PC-9 (cell line): ENCODE data around the gene IRF5. TPM values are rescaled to one million over a fixed set of nuclear protein-coding genes. Genes with fewer than 3 reads are reported as not detected.

ENCODE experiments used
- BruUV-seq: library from RNA; stranded (reverse); fragments of 400-500 nt; replicated peaks from 2 replicates; lab custom pipeline; 2021; lab: Mats Ljungman, UMichigan
- CTCF ChIA-PET: fragments of 300-600 bp; sonication (Branson Sonifier 250); formaldehyde crosslinking; loops from one replicate; lab custom pipeline; 2022; ENCODE audit warnings: antibody characterized with exemption; lab: Charles Lee
- POLR2A ChIA-PET: fragments of 300-600 bp; sonication (Branson Sonifier 250); formaldehyde crosslinking; loops from one replicate; lab custom pipeline; 2022; ENCODE audit warnings: antibody characterized with exemption; ENCODE audit not compliant: unreplicated experiment; lab: Charles Lee
- DNase-seq, 2 experiments: peaks; one replicate each; pipeline versions ENCODE4 v3.0.0 to v3.0.0-alpha.2; 2015 to 2022; ENCODE audit warnings: mixed read lengths in 1 of 2
- H2AFZ ChIP-seq: fragments of 200-600 bp; sonication (generic); 2 replicates; pipeline ENCODE4 v1.8.1; 2017; ENCODE audit warnings: antibody characterized with exemption
- H3F3A ChIP-seq: fragments of 200-600 bp; sonication (generic); 2 replicates; pipeline ENCODE4 v1.8.1; 2017; ENCODE audit warnings: antibody characterized with exemption, mild to moderate bottlenecking, low read depth; ENCODE audit not compliant: insufficient read depth
- H3K27ac ChIP-seq: fragments of 200-600 bp; sonication (generic); 2 replicates; pipeline ENCODE4 v1.6.1; 2016; ENCODE audit warnings: mixed run types
- H3K27me3 ChIP-seq: fragments of 200-600 bp; sonication (generic); 2 replicates; pipeline ENCODE4 v1.6.1; 2016; ENCODE audit warnings: low read depth, mixed run types; ENCODE audit not compliant: insufficient read depth
- H3K36me3 ChIP-seq: fragments of 200-600 bp; sonication (generic); 2 replicates; pipeline ENCODE4 v1.6.1; 2016; ENCODE audit warnings: low read depth, mixed run types
- H3K4me1 ChIP-seq: fragments of 200-600 bp; sonication (generic); replicated peaks from 2 replicates; pipeline ENCODE4 v1.6.1; 2016; ENCODE audit warnings: mixed run types; ENCODE audit not compliant: insufficient read depth
- H3K4me2 ChIP-seq: fragments of 200-600 bp; sonication (generic); 2 replicates; pipeline ENCODE4 v1.6.1; 2017; ENCODE audit warnings: mixed run types
- H3K4me3 ChIP-seq: fragments of 200-600 bp; sonication (generic); 2 replicates; pipeline ENCODE4 v1.6.1; 2016; ENCODE audit warnings: mixed run types
- H3K79me2 ChIP-seq: fragments of 200-600 bp; sonication (generic); 2 replicates; pipeline ENCODE4 v1.6.1; 2017; ENCODE audit warnings: low read depth, mixed run types
- H3K9me2 ChIP-seq: fragments of 200-600 bp; sonication (generic); 2 replicates; pipeline ENCODE4 v1.8.1; 2017; ENCODE audit warnings: mild to moderate bottlenecking; ENCODE audit not compliant: insufficient read depth
- H3K9me3 ChIP-seq: fragments of 200-600 bp; sonication (generic); 2 replicates; pipeline ENCODE4 v1.8.1; 2016; ENCODE audit warnings: low read depth; ENCODE audit not compliant: insufficient read depth
- H4K20me1 ChIP-seq: fragments of 200-600 bp; sonication (generic); 2 replicates; pipeline ENCODE4 v1.8.1; 2017; ENCODE audit not compliant: insufficient read depth
- EZH2 ChIP-seq: fragments of 200-600 bp; sonication (generic); IDR thresholded peaks from 2 replicates; pipeline ENCODE4 v1.8.0; 2017; ENCODE audit warnings: antibody characterized with exemption, low read depth
- intact Hi-C: fragments of 100-400 bp; cut with micrococcal nuclease; formaldehyde crosslinking; loops from one replicate; pipeline ENCODE4 v1.10.0; 2022; ENCODE audit not compliant: unreplicated experiment
- total RNA-seq: library from RNA; stranded (reverse); gene quantifications from 2 replicates; pipeline ENCODE4 v1.2.3, GENCODE V29; 2021
- TF ChIP-seq, protein P1 (sequence below): fragments of 200-600 bp; sonication (generic); conservative IDR thresholded peaks from 2 replicates; pipeline ENCODE4 v1.6.1; 2017; ENCODE audit warnings: mixed run types, antibody characterized with exemption, mild to moderate bottlenecking, moderate library complexity

Gene IRF5
- total RNA-seq, 1 experiment from 2014 or later = 3.4 TPM

DNA sequence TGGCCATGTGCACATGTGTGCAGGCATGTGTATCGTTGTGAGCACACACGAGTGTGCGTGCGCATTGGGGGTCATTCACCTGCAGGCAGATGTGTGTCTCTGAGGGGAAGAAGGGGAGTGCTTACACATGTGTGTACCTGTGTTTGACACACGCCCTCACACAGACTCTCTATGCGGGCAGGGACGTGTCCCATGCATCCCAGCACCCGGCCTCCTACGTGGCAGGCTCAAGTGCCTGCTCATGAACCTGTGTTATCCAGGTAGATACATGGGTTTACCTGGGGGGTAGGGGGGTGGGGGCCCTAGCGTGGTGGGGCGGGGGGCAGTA, 45.8 kb upstream of the IRF5 start:
- Histone ChIP-seq H3K9me3 (no peaks in the 10 kb centered on the region), H3K4me3 (peak overlapping the region; percentile 95; the same call in 1 of the 2 replicates), H3F3A (peaks cover 50% of the 10 kb centered on the region), H2AFZ (no peak overlapping the region), H3K36me3 (no peaks in the 10 kb centered on the region), H3K4me2 (peak overlapping the region; percentile 83), H4K20me1 (no peaks in the 10 kb centered on the region), H3K79me2 (peaks cover 16% of the 10 kb centered on the region), H3K27me3 (no peaks in the 10 kb centered on the region), H3K9me2 (no peaks in the 10 kb centered on the region), H3K4me1 (peaks cover 62% of the 10 kb centered on the region), H3K27ac (peak overlapping the region; percentile 81)
- no peak for DNase-seq
- CTCF ChIA-PET = no interaction called here
- TF ChIP-seq EZH2 = no peak
- TF ChIP-seq, protein P1, sequence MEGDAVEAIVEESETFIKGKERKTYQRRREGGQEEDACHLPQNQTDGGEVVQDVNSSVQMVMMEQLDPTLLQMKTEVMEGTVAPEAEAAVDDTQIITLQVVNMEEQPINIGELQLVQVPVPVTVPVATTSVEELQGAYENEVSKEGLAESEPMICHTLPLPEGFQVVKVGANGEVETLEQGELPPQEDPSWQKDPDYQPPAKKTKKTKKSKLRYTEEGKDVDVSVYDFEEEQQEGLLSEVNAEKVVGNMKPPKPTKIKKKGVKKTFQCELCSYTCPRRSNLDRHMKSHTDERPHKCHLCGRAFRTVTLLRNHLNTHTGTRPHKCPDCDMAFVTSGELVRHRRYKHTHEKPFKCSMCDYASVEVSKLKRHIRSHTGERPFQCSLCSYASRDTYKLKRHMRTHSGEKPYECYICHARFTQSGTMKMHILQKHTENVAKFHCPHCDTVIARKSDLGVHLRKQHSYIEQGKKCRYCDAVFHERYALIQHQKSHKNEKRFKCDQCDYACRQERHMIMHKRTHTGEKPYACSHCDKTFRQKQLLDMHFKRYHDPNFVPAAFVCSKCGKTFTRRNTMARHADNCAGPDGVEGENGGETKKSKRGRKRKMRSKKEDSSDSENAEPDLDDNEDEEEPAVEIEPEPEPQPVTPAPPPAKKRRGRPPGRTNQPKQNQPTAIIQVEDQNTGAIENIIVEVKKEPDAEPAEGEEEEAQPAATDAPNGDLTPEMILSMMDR = no peak
- no TSS peak for BruUV-seq
- POLR2A ChIA-PET = no interaction called here
- intact Hi-C loops = loop anchor here (2.0 to 5.0 kb wide), 4 partner anchors 29 to 320 kb away; partner anchors contain the start of genes ATP6V1F and FLNC

DNA sequence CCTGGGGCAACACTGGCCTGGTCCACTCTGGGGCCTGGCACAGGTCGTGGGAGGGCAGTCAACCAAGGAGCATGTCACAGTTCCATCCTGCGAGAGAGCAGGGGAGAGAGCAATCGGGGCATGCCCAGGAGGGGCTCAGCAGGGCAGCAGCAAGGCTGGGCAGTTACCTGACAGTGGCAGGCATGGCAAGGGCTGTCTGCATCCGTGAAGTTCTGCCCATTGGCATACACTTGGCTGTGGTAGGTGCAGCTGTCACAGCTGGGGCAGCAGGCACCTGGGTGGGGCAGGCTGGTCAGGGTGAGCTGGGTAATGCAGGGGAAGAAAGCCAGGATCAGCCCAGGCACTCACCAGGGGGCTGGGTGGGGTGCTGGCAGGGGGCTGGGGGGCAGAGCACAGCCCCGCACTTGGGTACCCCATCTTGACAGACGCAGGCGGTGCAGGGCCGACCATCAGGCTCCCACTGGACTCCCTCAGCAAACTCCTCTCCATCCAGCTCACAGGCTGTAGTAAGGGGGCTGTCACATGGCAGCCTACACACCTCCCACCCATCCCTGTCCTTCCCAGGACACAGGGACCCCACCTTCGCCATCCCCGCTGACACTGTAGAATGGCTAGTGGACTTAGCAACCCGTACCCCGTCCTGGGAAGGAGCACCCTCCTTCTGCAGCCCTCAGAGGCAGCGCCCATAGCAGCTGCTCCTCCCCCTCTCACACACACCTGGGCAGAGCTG, 45.0 kb upstream of the IRF5 start:
- DNase-seq = peak; percentile 51 to 75

More for the DNA sequence above, 45.0 kb upstream of the IRF5 start:
- Histone ChIP-seq H3K4me2 (peak overlapping the region; percentile 83), H3K36me3 (no peaks in the 10 kb centered on the region), H3K9me3 (no peaks in the 10 kb centered on the region), H3K27me3 (no peaks in the 10 kb centered on the region), H3K4me1 (peaks cover 56% of the 10 kb centered on the region), H4K20me1 (no peaks in the 10 kb centered on the region), H3K79me2 (peaks cover 13% of the 10 kb centered on the region), H3K4me3 (peak overlapping the region; percentile 30; the same call in 1 of the 2 replicates), H3F3A (peaks cover 50% of the 10 kb centered on the region; the same call in 1 of the 2 replicates), H3K27ac (peak overlapping the region; percentile 46), H2AFZ (no peak overlapping the region), H3K9me2 (no peaks in the 10 kb centered on the region)
- TF ChIP-seq EZH2 = no peak
- TF ChIP-seq, protein P1 = no peak
- ChIA-PET POLR2A (interaction anchor here (0.6 to 0.7 kb wide), 4 partner anchors 69 to 234 kb away, joined by 3 to 5 read pairs (median 4); no protein-coding TSS in a partner anchor), CTCF (interaction anchor here (0.7 to 0.9 kb wide), 2 partner anchors 9 to 19 kb away, joined by 3 to 4 read pairs; no protein-coding TSS in a partner anchor)
- intact Hi-C loops = loop anchor here (1.0 to 5.0 kb wide), 5 partner anchors 12 to 320 kb away; partner anchors contain the start of genes ATP6V1F and FLNC
- BruUV-seq = no TSS peak
